ENCODE data around the gene TMPRSS6. TPM values are rescaled to one million over a fixed set of nuclear protein-coding genes. Genes with fewer than 3 reads are reported as not detected.
A peak's percentile ranks its signal among the peaks of the same experiment; 100 is the strongest.

TMPRSS6 gene
- total and polyA plus RNA-seq, 2 of the 13 experiments (the other 11 are each of a cell fraction or from before 2014, with no cell fraction given), result 4.2 to 4.8 TPM

GRCh38 chr22:37107816-37108621 lies 1.5 kb downstream of the TMPRSS6 start (continued):
- TF ChIP-seq GATA4 (IDR thresholded peaks at IDR 0.05; ENCODE audit: borderline replicate concordance, low read depth) (no peak), NFE2 (CRISPR knock-in tag; IDR thresholded peaks at IDR 0.05) (no peak), REST (IDR thresholded peaks at IDR 0.05; ENCODE audit: borderline replicate concordance in 1 of 2, low read depth in 1 of 2, low read length in 2 of 2) (no peak), ZNF652 (CRISPR knock-in tag; IDR thresholded peaks at IDR 0.05; ENCODE audit: borderline replicate concordance, low read depth) (no peak), ZNF772 (CRISPR knock-in tag; IDR thresholded peaks at IDR 0.05) (no peak), MED1 (CRISPR knock-in tag; IDR thresholded peaks at IDR 0.05) (0 out of 2 replicates have a peak, but pooled peaks have one; percentile 23), ZNF558 (CRISPR knock-in tag; IDR thresholded peaks at IDR 0.05; ENCODE audit: borderline replicate concordance) (0 out of 2 replicates have a peak, but pooled peaks have one; percentile 5), ZNF136 (CRISPR knock-in tag; IDR thresholded peaks at IDR 0.05; ENCODE audit: low read depth) (no peak), IRX3 (CRISPR knock-in tag; IDR thresholded peaks at IDR 0.05; ENCODE audit: borderline replicate concordance, low read depth) (no peak), U2AF2 (IDR thresholded peaks at IDR 0.05; ENCODE audit: low read depth, low read length) (no peak), MXD3 (CRISPR knock-in tag; IDR thresholded peaks at IDR 0.05) (no peak), USF2 (IDR thresholded peaks at IDR 0.05; ENCODE audit: low read depth, low read length) (no peak), USF2 (CRISPR knock-in tag; IDR thresholded peaks at IDR 0.05; ENCODE audit: borderline replicate concordance) (no peak), ZKSCAN5 (CRISPR knock-in tag; IDR thresholded peaks at IDR 0.05) (no peak), ELK4 (CRISPR knock-in tag; IDR thresholded peaks at IDR 0.05; ENCODE audit: borderline replicate concordance) (no peak), ZNF883 (CRISPR knock-in tag; IDR thresholded peaks at IDR 0.05; ENCODE audit: not compliant biosample characterization) (no peak), IRF2 (CRISPR knock-in tag; IDR thresholded peaks at IDR 0.05) (no peak), LRRFIP1 (CRISPR knock-in tag; conservative IDR thresholded peaks at IDR 0.05) (no peak), ZNF788 (CRISPR knock-in tag; IDR thresholded peaks at IDR 0.05; ENCODE audit: borderline replicate concordance) (no peak)
